Measurements from ENCODE around the gene KRTAP5-6. TPM values are rescaled to one million over a fixed set of nuclear protein-coding genes. Genes with fewer than 3 reads are reported as not detected.

Gene KRTAP5-6
- total RNA-seq, 2 donors from 2014 or later = not detected

Other genes starting within 250 kb of the KRTAP5-6 start
- 10 to 100 TPM; 30.7 to 31.0 TPM for gene MOB2, start 210.4 kb upstream of the KRTAP5-6 start, total RNA-seq
- 1 to 10 TPM; 2.8 to 5.1 TPM for gene DUSP8, start 124.9 kb upstream of the KRTAP5-6 start, total RNA-seq
- not detected for gene KRTAP5-1, start 111.9 kb upstream of the KRTAP5-6 start, total RNA-seq
- gene KRTAP5-2, start 98.9 kb upstream of the KRTAP5-6 start, total RNA-seq = not detected
- gene KRTAP5-3, start 88.7 kb upstream of the KRTAP5-6 start, total RNA-seq = not detected
- not detected for gene KRTAP5-4, start 75.1 kb upstream of the KRTAP5-6 start, total RNA-seq
- gene KRTAP5-5, start 67.4 kb upstream of the KRTAP5-6 start, total RNA-seq = not detected
- 1 to 10 TPM in 1 of 2 donors, under 1 TPM in 1; 0.91 to 1.5 TPM for gene IFITM10, start 53.4 kb downstream of the KRTAP5-6 start, total RNA-seq
- gene CTSD, start 66.7 kb downstream of the KRTAP5-6 start, total RNA-seq = 10 to 100 TPM; 56.2 to 66.9 TPM
- gene SYT8, start 137.8 kb downstream of the KRTAP5-6 start, total RNA-seq = not detected
- gene TNNI2, start 141.8 kb downstream of the KRTAP5-6 start, total RNA-seq = 1 to 10 TPM; 1.2 TPM
- 100 to 1,000 TPM; 301 to 312 TPM for gene LSP1, start 155.9 kb downstream of the KRTAP5-6 start, total RNA-seq
- gene PRR33, start 194.7 kb downstream of the KRTAP5-6 start, total RNA-seq = not detected
- 10 to 100 TPM in 1 of 2 donors, 1 to 10 TPM in 1; 5.6 to 15.5 TPM for gene TNNT3, start 222.5 kb downstream of the KRTAP5-6 start, total RNA-seq